Astrocyte (in vitro differentiated cells and primary cell): ENCODE results near the gene TMEM234. TPM values are rescaled to one million over a fixed set of nuclear protein-coding genes. Genes with fewer than 3 reads are reported as not detected.
A peak's percentile ranks its signal among the peaks of the same experiment; 100 is the strongest.

Source experiments
- DNase-seq: peaks from one replicate; pipeline ENCODE4 v3.0.0-alpha.2; 2010; ENCODE audit warnings: low read depth
- FAIRE-seq: peaks from 2 replicates; lab custom pipeline; 2011; peaks lifted over from hg19 to GRCh38; lab: Jason Lieb, UNC
- H2AFZ ChIP-seq: 2 replicates; pipeline ENCODE4 v1.6.0; 2012; ENCODE audit warnings: low read depth, low read length, inconsistent platforms
- H3K27ac ChIP-seq: 2 replicates; pipeline ENCODE4 v1.5.1; 2011; ENCODE audit warnings: low read depth, low read length, inconsistent platforms
- H3K27me3 ChIP-seq: 2 replicates; pipeline ENCODE4 v1.6.0; 2011; ENCODE audit warnings: low read length, inconsistent platforms; ENCODE audit not compliant: insufficient read depth
- H3K36me3 ChIP-seq: 2 replicates; pipeline ENCODE4 v1.5.1; 2011; ENCODE audit warnings: low read length, inconsistent platforms; ENCODE audit not compliant: insufficient read depth
- H3K4me1 ChIP-seq: 2 replicates; pipeline ENCODE4 v1.5.1; 2011; ENCODE audit warnings: low read length, inconsistent platforms; ENCODE audit not compliant: insufficient read depth
- H3K4me2 ChIP-seq: 2 replicates; pipeline ENCODE4 v1.6.0; 2012; ENCODE audit warnings: low read length, inconsistent platforms
- H3K4me3 ChIP-seq: 2 replicates; pipeline ENCODE4 v1.5.1; 2011; ENCODE audit warnings: low read depth, mild to moderate bottlenecking, low read length, inconsistent platforms; ENCODE audit not compliant: insufficient read depth
- H3K79me2 ChIP-seq: 2 replicates; pipeline ENCODE4 v1.6.0; 2012; ENCODE audit warnings: mild to moderate bottlenecking, low read length, inconsistent platforms; ENCODE audit not compliant: insufficient read depth
- H3K9ac ChIP-seq: 2 replicates; pipeline ENCODE4 v1.6.0; 2012; ENCODE audit warnings: mild to moderate bottlenecking, low read length, inconsistent platforms
- H3K9me3 ChIP-seq: 2 replicates; pipeline ENCODE4 v1.5.1; 2012; ENCODE audit warnings: low read depth, mild to moderate bottlenecking, low read length, inconsistent platforms; ENCODE audit not compliant: insufficient read depth
- H4K20me1 ChIP-seq: 2 replicates; pipeline ENCODE4 v1.6.0; 2012; ENCODE audit warnings: low read length, inconsistent platforms; ENCODE audit not compliant: insufficient read depth
- H3K27ac Mint-ChIP-seq: one replicate; pipeline ENCODE4 v1.8.0; 2021; ENCODE audit warnings: mild to moderate bottlenecking, mixed read lengths; ENCODE audit not compliant: unreplicated experiment
- H3K27me3 Mint-ChIP-seq: one replicate; pipeline ENCODE4 v1.8.0; 2021; ENCODE audit warnings: low read depth, mixed read lengths; ENCODE audit not compliant: unreplicated experiment
- H3K36me3 Mint-ChIP-seq: one replicate; pipeline ENCODE4 v1.8.0; 2021; ENCODE audit warnings: low read depth, mixed read lengths; ENCODE audit not compliant: unreplicated experiment
- H3K4me1 Mint-ChIP-seq: one replicate; pipeline ENCODE4 v1.8.0; 2021; ENCODE audit warnings: low read depth, mixed read lengths; ENCODE audit not compliant: unreplicated experiment
- H3K4me3 Mint-ChIP-seq: one replicate; pipeline ENCODE4 v1.8.0; 2021; ENCODE audit warnings: mild to moderate bottlenecking, moderate library complexity, mixed read lengths; ENCODE audit not compliant: unreplicated experiment
- H3K9me3 Mint-ChIP-seq: one replicate; pipeline ENCODE4 v1.8.0; 2021; ENCODE audit warnings: mild to moderate bottlenecking, mixed read lengths; ENCODE audit not compliant: unreplicated experiment
- EZH2 ChIP-seq: IDR thresholded peaks from 2 replicates; pipeline ENCODE4 v1.6.1; 2012; ENCODE audit warnings: mild to moderate bottlenecking, low read length, inconsistent platforms; ENCODE audit not compliant: insufficient read depth
- total RNA-seq: library from RNA; stranded (reverse); gene quantifications from 2 replicates; pipeline ENCODE4 v1.2.1, GENCODE V29; 2021
- TF ChIP-seq, protein P1 (sequence below): IDR thresholded peaks from 2 replicates; pipeline ENCODE4 v1.5.1; 2011; ENCODE audit warnings: low read depth, mild to moderate bottlenecking, inconsistent platforms, low read length, moderate library complexity; ENCODE audit not compliant: insufficient read depth

The TMEM234 gene
- total RNA-seq, 1 donor from 2014 or later, result 17.3 TPM

DNA sequence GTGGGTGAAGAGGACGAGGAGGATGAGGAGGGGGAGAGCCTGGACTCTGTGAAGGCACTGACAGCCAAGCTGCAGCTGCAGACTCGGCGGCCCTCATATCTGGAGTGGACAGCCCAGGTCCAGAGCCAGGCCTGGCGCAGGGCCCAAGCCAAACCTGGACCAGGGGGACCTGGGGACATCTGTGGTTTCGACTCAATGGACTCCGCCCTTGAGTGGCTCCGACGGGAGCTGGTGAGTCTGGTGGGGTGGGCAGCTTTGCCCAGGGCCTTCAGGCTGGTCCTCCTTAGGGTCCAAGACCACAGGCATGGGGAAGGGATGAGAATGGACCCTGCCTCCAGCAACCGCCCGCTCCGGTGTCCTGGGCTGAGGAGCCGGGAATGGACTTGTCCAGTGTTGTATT lies 25.3 kb upstream of the TMEM234 start:
- Mint-ChIP-seq H3K9me3 (peaks cover 2% of the 10 kb centered on the region), H3K4me1 (peaks cover 10% of the 10 kb centered on the region), H3K27me3 (peaks cover 5% of the 10 kb centered on the region), H3K27ac (no peak overlapping the region), H3K36me3 (no peaks in the 10 kb centered on the region), H3K4me3 (no peak overlapping the region)
- no peak for FAIRE-seq
- DNase-seq, result no peak
- H3K27ac ChIP-seq, result no peak overlapping the region
- no peaks in the 10 kb centered on the region for H4K20me1 ChIP-seq
- H3K9me3 ChIP-seq, result no peaks in the 10 kb centered on the region
- H3K27me3 ChIP-seq, result no peaks in the 10 kb centered on the region
- TF ChIP-seq, protein P1, sequence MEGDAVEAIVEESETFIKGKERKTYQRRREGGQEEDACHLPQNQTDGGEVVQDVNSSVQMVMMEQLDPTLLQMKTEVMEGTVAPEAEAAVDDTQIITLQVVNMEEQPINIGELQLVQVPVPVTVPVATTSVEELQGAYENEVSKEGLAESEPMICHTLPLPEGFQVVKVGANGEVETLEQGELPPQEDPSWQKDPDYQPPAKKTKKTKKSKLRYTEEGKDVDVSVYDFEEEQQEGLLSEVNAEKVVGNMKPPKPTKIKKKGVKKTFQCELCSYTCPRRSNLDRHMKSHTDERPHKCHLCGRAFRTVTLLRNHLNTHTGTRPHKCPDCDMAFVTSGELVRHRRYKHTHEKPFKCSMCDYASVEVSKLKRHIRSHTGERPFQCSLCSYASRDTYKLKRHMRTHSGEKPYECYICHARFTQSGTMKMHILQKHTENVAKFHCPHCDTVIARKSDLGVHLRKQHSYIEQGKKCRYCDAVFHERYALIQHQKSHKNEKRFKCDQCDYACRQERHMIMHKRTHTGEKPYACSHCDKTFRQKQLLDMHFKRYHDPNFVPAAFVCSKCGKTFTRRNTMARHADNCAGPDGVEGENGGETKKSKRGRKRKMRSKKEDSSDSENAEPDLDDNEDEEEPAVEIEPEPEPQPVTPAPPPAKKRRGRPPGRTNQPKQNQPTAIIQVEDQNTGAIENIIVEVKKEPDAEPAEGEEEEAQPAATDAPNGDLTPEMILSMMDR, result no peak
- no peak for TF ChIP-seq EZH2
- no peaks in the 10 kb centered on the region for H3K79me2 ChIP-seq
- no peak overlapping the region for H3K9ac ChIP-seq
- H3K36me3 ChIP-seq, result no peaks in the 10 kb centered on the region
- peaks cover 23% of the 10 kb centered on the region for H3K4me1 ChIP-seq
- no peak overlapping the region for H3K4me2 ChIP-seq
- H2AFZ ChIP-seq, result no peak overlapping the region
- H3K4me3 ChIP-seq, result no peak overlapping the region

DNA sequence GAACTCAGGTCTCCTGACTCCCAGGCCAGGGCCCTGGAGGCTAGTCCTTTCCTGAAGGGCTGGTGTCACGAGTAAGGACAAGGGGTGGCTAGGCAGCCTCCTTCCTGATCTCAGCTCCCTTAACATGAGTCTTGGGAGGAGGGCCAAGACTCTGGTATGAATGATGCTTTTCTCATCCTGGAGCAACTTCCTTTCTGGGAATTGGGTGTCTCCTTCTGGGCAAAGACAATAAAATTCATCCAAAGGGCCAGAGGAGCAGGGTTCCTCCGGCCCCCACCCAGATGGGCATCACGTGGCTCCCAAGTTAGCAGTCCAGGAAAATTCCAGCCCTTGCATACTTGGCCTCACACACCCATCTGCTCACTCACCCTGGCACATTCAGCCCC lies 24.7 kb upstream of the TMEM234 start, which contains the start of gene FAM167B:
FAM167B (plus strand) TSS at position 335 of the 386 bp plus-strand sequence. CDS start 200 bp downstream, outside the sequence.
- H3K36me3 Mint-ChIP-seq, result no peaks in the 10 kb centered on the region
- no peaks in the 10 kb centered on the region for H4K20me1 ChIP-seq
- H3K27ac Mint-ChIP-seq, result no peak within 1 kb of the TSS
- no peaks in the 10 kb centered on the region for H3K9me3 ChIP-seq
- no peaks in the 10 kb centered on the region for H3K36me3 ChIP-seq
- H3K79me2 ChIP-seq, result no peaks in the 10 kb centered on the region
- peak within 1 kb of the TSS; percentile 54 for H3K4me3 Mint-ChIP-seq
- H3K4me1 Mint-ChIP-seq, result peaks cover 10% of the 10 kb centered on the region
- peaks cover 2% of the 10 kb centered on the region for H3K9me3 Mint-ChIP-seq
- no peak for FAIRE-seq
- H3K4me1 ChIP-seq, result peaks cover 23% of the 10 kb centered on the region
- H3K27me3 ChIP-seq, result no peaks in the 10 kb centered on the region
- peak; percentile 57 for DNase-seq
- H3K9ac ChIP-seq, result no peak within 1 kb of the TSS
- H2AFZ ChIP-seq, result peak within 1 kb of the TSS; percentile 32
- no peak within 1 kb of the TSS for H3K4me3 ChIP-seq
- TF ChIP-seq, protein P1, result no peak
- no peak for TF ChIP-seq EZH2
- H3K4me2 ChIP-seq, result peak within 1 kb of the TSS; percentile 72
- no peak within 1 kb of the TSS for H3K27ac ChIP-seq
- H3K27me3 Mint-ChIP-seq, result peaks cover 1% of the 10 kb centered on the region

DNA sequence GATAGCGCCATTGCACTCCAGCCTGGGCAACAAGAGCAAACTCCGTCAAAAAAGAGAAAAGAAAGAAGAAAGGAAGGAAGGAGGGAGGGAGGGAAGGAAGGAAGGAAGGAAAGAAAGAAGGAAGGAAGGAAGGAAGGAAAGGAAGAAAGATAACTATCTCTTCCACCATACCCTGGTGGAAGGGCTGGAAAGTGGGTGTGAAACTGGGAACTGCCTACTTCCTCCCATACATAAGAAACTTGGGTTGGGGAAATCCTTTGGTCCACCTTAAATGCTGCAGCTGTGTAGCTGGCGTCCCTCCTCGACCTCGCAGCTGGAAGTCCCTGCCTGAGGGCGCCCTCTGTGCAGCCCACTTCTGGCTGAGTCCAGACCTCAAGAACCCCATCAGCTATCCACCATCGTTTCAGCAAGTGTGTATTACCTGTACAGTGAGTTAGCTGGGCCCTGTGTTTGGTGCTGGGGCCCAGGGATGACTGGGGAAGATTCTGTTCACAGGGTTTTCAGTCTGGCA lies 20.2 kb upstream of the TMEM234 start:
- Histone ChIP-seq H3K79me2 (no peaks in the 10 kb centered on the region), H3K4me3 (no peak overlapping the region), H3K4me2 (no peak overlapping the region), H3K9me3 (no peaks in the 10 kb centered on the region), H3K36me3 (no peaks in the 10 kb centered on the region), H3K9ac (no peak overlapping the region), H3K4me1 (peaks cover 24% of the 10 kb centered on the region), H3K27me3 (no peaks in the 10 kb centered on the region), H3K27ac (no peak overlapping the region), H2AFZ (no peak overlapping the region), H4K20me1 (no peaks in the 10 kb centered on the region)
- H3K27ac Mint-ChIP-seq, result no peak overlapping the region
- H3K4me1 Mint-ChIP-seq, result no peaks in the 10 kb centered on the region
- TF ChIP-seq, protein P1, result no peak
- TF ChIP-seq EZH2, result no peak
- H3K36me3 Mint-ChIP-seq, result no peaks in the 10 kb centered on the region
- no peaks in the 10 kb centered on the region for H3K9me3 Mint-ChIP-seq
- peak overlapping the region; percentile 90 for H3K4me3 Mint-ChIP-seq
- no peaks in the 10 kb centered on the region for H3K27me3 Mint-ChIP-seq
- FAIRE-seq, result no peak
- DNase-seq, result no peak
